DMS53 (cell line): ENCODE results near the gene IMMP1L.
"Not testable (repeated sequence)": the region's sequence is repeated elsewhere in the genome, so short reads cannot be mapped to it uniquely, and the experiment has no call there.

Source experiments
- DNase-seq: peaks from one replicate; lab custom pipeline; 2025; lab: John Stamatoyannopoulos, UW

Gene IMMP1L, protein sequence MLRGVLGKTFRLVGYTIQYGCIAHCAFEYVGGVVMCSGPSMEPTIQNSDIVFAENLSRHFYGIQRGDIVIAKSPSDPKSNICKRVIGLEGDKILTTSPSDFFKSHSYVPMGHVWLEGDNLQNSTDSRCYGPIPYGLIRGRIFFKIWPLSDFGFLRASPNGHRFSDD

DNA sequence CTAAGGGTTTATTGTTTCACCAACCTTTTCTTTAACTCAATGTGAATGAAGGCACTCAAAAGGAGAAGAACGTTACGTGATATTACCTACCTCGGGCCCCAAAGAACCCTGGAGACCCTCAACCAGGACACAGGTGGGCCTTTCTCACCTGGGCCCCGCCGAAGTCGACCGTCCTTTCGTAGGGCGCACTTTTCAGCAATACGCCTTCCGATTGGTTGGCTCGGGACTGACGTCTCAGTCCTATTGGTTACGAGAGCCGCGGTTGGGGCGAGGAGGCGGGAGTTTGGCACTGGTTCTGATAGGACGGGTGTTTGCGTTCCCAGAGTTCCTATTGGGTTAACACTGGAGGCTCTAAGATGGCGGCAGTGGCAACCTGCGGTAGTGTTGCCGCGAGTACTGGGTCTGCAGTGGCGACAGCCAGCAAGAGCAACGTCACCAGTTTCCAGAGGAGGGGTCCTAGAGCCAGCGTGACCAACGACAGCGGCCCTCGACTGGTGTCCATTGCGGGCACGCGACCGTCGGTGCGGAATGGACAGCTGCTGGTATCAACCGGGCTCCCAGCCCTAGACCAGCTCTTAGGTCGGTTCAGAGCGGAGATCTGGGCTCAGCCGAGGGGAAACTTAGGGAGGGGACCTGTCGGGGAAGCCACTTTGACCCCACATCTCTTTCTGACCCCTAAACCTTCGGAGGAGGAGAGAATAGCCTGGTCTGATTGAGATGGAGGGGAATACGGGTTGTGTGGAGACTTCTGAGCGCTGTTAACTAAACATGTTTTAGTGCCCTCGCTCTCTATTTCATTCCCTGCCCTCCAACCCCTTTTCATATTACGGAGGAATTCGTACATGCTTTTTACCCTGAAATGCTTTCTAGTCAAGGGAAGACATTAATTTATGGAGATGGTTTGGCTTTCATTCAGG lies at the start of gene IMMP1L, which contains the start of gene ELP4:
Gene IMMP1L, minus strand, starts transcription at position 194 of the 917 bp plus-strand sequence. CDS start 46,346 bp downstream, outside the sequence.
Gene ELP4, plus strand, starts transcription at position 339 of the 917 bp plus-strand sequence. Its CDS starts 18 bp downstream, at position 357.
- DNase-seq, result peak; percentile 96

DNA sequence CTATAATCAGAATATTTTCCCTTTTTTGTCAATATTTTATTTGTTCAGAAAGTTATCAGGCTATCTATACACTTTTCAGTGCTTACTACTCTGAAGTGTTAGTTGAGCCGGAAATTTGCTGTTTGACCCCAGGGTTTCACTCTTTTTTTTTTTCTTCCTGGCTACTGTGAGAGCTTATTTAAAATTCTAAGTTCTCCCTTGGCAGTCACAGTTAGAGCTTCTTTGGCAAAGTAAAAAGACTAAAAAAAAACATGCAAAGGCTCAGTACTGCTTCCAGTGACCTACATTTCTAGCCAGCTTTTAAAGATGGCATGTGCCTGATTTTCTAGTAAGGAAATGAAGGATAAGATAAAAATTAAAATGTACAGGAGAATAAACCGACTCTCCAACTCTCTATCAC lies 48.6 kb upstream of the IMMP1L start:
- DNase-seq, result no peak

DNA sequence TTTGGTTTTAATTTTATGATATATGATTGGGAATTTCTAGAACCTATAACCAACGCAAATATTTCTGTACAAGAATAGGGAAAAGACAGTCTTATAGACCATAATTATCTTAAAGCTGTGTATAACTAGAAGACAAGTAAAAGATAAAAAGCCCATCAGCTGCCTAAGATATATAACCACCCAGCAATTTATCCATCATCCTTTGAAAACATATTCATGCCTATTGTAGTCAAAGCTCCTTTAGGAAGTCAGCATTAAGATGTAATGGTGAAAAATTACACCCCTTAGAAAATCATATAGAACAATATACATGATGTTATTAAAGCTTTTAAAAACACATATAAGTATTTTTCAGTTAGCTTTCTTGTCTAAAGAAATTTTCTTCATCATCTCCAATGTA lies 46.5 kb upstream of the IMMP1L start:
- no peak for DNase-seq

DNA sequence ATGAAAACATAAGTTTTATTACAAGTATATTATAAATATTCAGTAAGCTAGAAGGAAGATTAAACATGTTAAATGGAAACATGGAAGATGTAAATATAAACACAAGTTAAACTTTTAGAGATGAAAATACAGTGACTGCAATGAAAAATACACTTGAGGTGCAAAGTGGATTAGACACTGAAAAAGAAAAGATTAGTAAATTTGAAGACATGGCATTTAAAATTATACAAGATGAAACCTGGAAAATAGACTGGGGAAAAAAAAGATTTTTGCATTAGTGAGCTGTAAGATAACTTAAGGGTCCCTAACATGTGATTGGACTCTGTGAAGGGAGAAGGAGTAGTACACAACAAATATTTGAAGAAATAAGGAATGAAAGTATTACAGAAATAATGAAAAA lies 33.4 kb upstream of the IMMP1L start:
- no peak for DNase-seq

DNA sequence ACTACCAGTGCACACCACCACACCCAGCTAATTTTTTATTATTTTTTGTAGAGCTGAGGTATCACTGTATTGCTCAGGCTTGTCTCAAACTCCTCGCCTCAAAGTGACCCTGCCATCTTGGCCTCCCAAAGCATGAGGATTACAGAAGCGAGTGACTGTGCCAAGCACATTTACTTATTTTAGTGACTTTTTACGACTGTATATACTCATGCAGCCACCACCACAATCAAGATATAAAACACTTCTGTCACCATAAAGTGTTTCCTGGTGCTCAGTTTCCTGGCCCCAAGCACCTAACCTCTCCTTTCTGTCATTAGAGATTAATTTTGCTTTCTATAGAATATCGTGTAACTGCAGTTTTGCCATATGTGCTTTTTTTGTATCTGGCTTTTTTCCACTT lies 26.1 kb upstream of the IMMP1L start:
- no peak for DNase-seq

DNA sequence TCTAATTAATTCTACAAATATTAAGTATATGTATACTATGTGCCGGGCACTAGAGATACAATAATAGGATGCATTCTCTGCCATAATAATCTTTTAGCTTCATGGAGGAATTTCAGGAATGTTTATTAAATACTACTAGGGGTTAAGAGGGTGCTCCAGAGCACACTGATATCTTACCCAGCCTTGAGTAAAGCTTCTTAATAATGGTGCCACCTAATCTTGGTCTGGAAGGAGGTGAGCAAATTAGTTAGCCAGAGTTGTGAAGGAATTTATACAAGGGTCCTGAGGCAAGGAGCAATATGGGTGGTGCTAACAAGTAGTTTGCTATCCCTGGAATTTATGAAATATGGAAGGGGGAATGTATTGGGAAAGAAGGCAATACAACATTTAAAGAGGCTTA lies 21.9 kb upstream of the IMMP1L start:
- no peak for DNase-seq

DNA sequence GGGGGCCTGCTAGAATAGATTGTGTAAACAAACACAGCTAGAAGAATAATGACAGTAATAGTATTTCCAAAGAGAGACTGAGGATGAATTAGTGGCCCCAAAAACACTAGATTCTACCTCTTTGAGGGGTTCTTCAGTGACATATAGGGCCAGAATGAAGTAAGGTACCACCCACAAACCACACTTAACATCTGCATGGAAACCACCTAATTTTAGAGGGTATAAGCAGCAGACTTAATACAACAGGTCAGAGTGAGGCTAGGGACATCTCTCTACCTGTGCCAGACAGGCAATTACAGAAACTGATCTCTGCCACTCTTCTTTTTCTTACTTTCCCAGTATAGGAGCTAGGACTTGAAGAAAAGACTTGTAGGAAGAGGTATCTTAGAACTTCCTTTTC lies 20.3 kb upstream of the IMMP1L start:
- no peak for DNase-seq

DNA sequence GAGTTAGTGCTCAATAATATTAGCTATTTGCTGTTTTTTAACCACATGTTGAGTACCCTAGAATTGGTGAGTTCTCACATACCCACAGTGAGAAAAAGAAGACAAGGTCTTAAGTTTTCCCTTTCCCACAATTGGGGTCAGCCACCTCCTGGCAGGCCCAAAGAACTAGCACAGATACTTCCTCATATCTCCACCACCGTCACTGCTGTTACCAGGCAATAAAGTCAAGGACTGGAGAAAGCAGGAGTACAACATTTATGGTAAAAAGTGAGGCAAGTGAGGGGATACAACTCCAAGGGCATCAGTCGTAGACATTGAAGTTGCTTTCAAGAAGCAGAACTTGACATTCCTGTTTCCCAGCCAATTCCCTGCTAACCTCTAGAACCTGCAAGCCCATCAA lies 19.8 kb upstream of the IMMP1L start:
- DNase-seq, result no peak

DNA sequence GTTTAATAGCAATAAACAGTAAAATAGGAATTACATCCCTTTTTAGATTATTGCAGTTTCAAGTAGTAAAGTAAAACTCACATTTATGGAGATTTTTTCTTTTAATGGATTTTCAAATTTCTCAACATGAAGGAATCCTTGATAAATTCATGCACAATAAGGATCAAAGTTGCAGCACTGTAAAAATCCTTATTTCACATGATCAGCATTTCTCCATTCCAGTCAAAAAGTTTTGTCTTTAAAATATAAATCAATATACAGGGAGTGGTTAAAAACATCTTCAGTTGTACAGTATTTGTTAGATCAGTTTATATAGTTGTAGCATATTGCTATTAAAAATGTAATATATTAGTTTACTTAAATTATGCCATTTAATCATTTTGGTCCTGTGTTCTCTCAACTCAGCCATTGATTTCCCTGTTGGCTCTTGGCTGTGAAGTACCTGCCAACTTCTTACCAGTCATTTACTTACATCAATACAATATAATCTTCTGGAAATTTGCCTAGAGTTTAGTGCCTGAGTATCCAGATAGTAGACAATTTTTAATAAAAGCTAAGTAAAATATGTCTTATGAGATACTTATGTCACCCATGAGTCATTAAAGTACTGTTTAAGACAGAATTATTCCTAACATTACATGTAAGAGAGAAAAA lies 12.2 kb upstream of the IMMP1L start:
- DNase-seq, result no peak

DNA sequence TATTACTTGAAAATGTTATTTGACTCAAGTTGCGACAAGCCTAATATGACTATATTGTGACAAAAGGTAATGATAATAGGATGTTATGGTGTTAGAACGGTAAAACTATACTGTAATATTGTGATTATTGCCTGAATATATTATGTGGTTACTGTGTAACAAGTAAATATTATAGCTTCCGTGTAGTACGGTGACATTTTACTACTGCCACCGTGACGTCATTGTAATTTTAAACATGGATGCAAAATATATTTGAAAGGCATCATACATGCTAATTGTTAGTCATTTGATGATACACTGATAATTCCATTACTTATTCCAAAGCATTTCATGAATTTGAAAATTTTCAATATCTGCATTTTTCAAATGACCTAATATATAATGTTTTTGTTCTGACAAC lies 2.7 kb upstream of the IMMP1L start:
- no peak for DNase-seq

DNA sequence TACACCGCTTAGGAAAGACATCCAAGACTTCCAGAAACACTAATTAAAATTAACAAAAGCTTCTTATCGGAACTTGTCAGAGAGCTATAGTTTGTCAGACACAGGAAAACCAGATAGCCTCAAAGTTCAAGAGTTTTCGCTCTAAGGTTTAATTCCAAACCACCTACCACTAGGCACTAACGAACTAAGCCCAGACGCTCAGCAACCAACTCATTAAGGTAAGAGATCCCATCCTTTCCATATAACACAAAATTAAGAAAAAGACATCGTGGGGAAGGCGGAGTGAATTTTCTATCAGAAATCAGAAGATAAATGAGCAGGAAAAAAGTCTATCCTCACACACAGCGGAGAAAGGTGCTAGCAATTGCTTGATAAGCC lies 382 bp downstream of the IMMP1L start:
- DNase-seq, result peak; percentile 49

DNA sequence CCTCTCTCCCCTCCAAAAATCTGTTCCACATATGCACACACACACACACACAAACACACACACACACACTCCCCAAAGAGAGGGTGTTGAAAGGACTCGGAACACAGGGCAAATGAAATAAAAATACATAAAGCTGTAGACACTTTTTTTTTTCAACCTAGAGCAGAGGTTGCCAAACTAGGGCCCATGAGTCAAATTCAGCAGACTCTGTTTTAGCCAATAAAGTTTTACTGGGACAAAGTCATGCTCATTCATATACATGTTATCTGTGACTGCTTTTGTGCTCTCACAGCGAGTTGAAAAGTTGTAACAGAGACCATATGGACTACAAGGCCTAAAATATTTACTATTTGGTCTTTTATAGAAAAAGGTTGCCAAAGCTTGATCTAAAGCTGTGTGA lies 8.9 kb downstream of the IMMP1L start:
- DNase-seq, result no peak

DNA sequence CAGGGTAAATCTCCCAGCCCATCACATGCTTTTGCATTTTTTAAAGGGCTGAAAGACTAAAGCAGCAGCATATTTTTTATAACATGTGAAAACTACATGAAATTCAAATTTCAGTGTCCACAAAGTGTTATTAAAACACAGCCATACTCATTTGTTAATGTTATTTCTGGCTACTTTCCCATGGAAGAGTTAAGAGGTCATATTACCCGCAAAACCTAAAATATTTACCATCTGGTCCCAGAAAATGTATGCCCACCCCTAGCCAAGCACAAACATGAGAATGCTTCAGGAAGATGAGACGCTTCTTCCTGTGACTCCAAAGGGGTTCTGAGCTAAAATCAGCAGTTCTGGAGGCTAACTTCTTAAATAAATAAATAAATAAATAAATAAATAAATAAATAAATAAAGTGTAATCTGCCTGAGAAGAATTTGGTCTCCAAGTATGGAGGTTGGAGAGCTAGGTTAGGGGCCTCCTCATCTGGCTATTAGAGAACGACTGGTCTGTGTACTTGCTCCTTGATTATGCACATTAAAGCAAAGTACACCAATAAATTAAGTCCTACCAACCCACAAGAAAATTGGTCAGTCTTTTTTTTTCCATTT lies 9.7 kb downstream of the IMMP1L start:
- DNase-seq, result no peak

DNA sequence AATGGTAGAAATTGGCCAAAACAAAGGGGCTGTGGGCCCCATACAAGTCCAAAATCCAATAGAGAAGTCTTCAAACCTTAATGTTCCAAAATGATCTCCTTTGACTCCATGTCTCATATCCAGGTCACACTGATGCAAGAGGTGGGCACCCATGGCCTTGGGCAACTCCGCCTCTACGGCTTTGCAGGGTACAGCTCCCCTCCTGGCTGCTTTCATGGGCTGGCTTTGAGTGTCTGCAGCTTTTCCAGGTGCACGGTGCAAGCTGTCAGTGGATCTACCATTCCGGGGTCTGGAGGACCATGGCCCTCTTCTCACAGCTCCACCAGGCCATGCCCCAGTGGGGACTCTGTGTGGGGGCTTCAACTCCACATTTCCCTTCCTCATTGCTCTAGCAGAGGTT lies 15.7 kb downstream of the IMMP1L start:
- not testable (repeated sequence) for DNase-seq

DNA sequence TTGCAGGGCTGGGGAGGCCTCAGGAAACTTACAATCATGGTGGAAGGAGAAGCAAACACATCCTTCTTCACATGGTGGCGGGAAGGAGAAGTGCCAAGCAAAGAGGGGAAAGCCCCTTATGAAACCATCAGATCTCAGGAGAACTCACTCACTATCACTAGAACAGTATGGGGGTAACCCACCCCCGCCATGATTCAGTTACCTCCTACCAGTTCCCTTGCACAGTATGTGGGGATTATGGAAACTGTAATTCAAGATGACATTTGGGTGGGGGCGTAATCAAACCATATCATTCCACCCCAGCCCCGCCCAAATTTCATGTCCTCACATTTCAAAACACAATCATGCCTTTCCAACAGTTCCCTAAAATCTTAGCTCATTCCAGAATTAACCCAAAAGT lies 16.2 kb downstream of the IMMP1L start:
- DNase-seq, result no peak

DNA sequence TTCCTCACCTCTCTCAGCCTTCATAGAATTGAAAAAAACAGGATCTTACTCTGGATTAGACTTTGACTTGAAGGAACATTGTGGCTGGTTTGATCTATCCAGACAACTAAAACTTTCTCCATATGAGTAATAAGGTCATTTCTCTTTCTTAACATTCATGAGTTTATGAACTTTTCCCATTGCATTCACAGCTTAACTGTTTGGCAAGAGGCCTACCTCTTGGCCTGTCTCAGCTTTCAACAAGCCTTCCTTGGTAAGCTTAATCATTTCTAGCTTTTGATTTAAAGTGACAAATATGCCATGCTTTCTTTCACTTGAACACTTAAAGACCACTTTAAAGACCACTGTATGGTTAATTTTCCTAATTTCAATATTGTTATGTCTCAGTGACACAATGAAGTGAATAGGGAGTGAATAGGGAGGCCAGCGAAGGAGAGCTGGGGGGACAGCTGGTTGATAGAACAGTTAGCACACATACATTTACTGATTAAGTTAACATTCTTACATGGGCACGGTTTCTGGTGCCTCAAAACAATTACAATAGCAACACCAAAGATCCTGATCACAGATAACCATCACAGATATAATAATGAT lies 17.0 kb downstream of the IMMP1L start:
- no peak for DNase-seq

DNA sequence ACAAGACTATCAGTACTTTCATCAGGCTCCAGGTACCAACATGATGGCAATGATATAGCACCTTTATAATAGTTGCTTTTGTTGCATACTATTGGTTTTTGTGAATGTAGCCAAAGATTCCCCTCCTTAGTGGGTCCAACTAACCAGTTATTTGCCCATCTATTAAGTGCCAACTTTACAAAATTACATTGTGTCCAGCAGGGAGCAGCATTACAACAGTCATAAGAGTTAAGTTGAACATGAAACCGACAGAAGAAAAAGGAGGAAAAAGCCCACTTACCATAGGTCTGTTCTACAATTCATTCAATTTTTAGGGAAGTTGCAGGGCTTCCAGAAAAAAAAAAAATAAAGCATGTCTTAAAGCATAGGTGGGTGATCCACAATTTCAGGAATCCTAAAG lies 21.6 kb downstream of the IMMP1L start:
- DNase-seq, result peak; percentile 45

DNA sequence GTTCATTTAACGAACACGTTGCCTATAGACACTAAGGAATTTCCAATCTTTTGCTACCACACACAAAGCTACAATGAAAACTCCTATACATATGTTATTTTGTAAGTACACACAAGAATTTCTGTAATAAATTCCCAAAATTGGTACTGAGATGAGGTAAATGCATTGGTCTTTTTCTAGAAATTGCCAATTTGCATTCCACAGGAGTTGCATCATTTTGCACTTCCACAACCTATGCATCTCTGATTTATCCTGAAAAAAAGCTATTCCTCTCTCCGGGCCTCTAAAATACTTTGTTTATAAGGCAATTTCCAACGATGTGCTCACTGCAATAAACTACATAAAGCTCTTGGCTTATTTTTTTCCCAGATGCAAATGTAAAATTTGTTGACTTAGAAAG lies 24.9 kb downstream of the IMMP1L start:
- DNase-seq, result no peak

DNA sequence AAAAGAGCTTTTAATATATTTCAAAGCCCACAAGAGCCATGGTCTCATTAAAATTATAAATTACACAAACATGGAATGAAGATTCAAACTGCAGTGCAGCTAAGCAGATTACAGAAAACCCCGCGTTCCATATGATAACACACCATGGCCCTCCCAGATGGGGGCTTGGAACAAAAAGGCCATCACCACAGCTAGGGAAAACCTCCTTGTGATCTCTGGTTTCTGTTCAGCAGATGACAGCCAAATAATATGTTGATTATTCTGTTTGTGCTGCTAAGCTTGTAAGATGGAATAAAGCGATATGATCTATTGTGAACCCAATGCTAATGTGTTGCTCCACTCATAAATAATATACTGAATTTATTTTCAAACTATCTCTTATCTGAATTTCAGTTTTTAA lies 28.5 kb downstream of the IMMP1L start:
- no peak for DNase-seq

DNA sequence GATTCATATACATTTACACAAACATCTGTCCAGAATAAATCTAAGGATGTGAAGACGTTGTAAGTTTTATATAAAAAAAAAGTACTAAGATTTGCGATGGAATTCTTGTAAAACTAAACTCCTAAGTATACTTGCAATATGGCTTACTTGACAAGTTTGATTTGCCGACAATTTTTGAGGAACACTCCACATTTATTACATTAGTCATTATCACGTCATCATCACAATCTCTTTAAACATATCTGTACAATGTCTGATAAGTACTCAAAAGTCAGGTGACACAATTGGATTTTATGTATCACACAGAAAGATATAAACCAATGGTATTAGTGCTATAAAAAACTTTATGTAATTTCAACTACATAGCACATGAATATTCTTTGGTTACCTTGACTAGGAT lies 30.4 kb downstream of the IMMP1L start:
- no peak for DNase-seq

DNA sequence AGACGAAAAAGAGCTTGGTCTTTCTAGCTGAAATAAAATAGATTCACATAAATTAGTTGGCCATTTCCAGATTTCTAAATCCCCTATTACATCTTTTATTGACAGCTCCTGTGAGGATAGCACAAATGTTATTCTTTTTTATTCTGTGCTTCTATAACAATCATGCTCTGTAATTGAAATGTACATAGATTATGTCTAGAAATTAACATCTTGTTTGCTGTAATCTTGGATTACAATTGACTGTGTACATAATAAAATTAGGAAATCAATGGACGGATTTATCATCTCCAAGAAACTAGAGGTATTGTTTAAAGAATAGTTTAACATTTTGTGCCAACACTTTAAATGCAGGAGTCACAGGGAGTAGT lies 31.2 kb downstream of the IMMP1L start:
- DNase-seq, result no peak

DNA sequence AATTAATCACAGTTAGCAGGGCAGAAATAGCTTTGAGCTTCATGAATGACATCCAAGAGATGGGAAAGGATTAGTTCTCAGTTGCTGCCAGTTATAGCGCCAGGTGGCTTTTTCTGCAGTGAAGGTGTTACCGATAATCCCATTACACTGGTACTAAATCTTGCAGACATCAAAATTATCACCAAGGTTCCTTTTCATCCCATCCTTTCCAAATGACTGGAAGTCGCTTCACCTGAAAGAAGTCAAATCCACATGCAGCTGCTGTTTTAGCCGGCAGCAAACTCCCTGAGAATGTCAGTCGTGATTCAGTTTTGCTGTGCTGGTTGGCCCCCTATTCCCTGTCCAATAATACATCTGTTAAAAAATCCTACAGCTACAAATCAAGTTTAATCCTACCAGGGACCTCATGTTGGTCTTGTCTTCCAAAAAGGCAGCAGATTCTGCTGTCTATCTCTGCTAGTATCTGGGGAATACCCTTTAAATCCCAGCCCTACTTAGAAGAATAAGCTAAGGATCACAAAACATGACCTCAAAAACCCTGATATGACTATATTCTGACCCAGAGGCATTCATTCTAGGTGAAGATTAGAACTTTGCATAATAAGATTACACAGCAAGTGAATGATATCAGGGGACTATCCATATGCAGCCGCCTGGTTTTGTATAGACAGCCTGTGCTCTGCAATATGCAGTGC lies 31.7 kb downstream of the IMMP1L start:
- no peak for DNase-seq
